GM19455 (cell line): ENCODE results near the gene PRICKLE2.

Experiments used
- ATAC-seq: cut with Tn5 transposase; IDR thresholded peaks from one replicate; pipeline ENCODE4 v1.9.1; 2021; ENCODE audit not compliant: unreplicated experiment

PRICKLE2 gene

GRCh38 chr3:64049136-64049535, 176.1 kb downstream of the PRICKLE2 start:
- ATAC-seq: no peak

- no peak for ATAC-seq
These were observed 176.6 kb downstream of the PRICKLE2 start for GRCh38 chr3:64048631-64049061.

- ATAC-seq: no peak
These were observed 177.5 kb downstream of the PRICKLE2 start for GRCh38 chr3:64047787-64048186.

- ATAC-seq: no peak
These were observed 178.2 kb downstream of the PRICKLE2 start for GRCh38 chr3:64046996-64047594.

- ATAC-seq: no peak
These were observed 178.7 kb downstream of the PRICKLE2 start for GRCh38 chr3:64046592-64046991.

- ATAC-seq: no peak
These were observed 182.3 kb downstream of the PRICKLE2 start for GRCh38 chr3:64042952-64043351.
